DOHH2 (cell line): ENCODE data around the gene DYRK1A.

Experiments
- H3F3A ChIP-seq: fragments of 200-600 bp; sonication (generic), shearing (Covaris generic); 2 replicates; pipeline ENCODE4 v1.6.0; 2016; ENCODE audit warnings: antibody characterized with exemption, mild to moderate bottlenecking; ENCODE audit not compliant: control insufficient read depth, insufficient read depth
- H3K27ac ChIP-seq: fragments of 200-600 bp; sonication (generic); 2 replicates; pipeline ENCODE4 v1.5.1; 2014; ENCODE audit warnings: low read depth, mild to moderate bottlenecking, low read length, moderate library complexity
- H3K27me3 ChIP-seq: fragments of 200-600 bp; sonication (generic); 2 replicates; pipeline ENCODE4 v1.6.1; 2014; ENCODE audit warnings: mild to moderate bottlenecking, low read length, mixed read lengths; ENCODE audit not compliant: control insufficient read depth
- H3K36me3 ChIP-seq: fragments of 200-600 bp; sonication (generic); 2 replicates; pipeline ENCODE4 v1.6.1; 2014; ENCODE audit warnings: mild to moderate bottlenecking, low read length, moderate library complexity, mixed read lengths; ENCODE audit not compliant: control insufficient read depth
- H3K4me1 ChIP-seq: fragments of 200-600 bp; sonication (generic); 2 replicates; pipeline ENCODE4 v1.6.1; 2014; ENCODE audit warnings: mild to moderate bottlenecking, low read length, mixed read lengths; ENCODE audit not compliant: control insufficient read depth
- H3K4me2 ChIP-seq: fragments of 200-600 bp; sonication (generic); 2 replicates; pipeline ENCODE4 v1.6.0; 2014; ENCODE audit warnings: mild to moderate bottlenecking, low read length, moderate library complexity
- H3K4me3 ChIP-seq: fragments of 200-600 bp; sonication (generic); 2 replicates; pipeline ENCODE4 v1.5.1; 2014; ENCODE audit warnings: mild to moderate bottlenecking, low read length, mixed read lengths
- H3K79me2 ChIP-seq: fragments of 200-600 bp; sonication (generic); 2 replicates; pipeline ENCODE4 v1.6.1; 2014; ENCODE audit warnings: mild to moderate bottlenecking, low read length, mixed read lengths; ENCODE audit not compliant: control insufficient read depth
- H3K9me2 ChIP-seq: fragments of 200-600 bp; sonication (generic); replicated peaks from 2 replicates; pipeline ENCODE4 v1.6.1; 2014; ENCODE audit warnings: mild to moderate bottlenecking, low read length, mixed read lengths; ENCODE audit not compliant: control insufficient read depth
- H3K9me3 ChIP-seq: fragments of 200-600 bp; sonication (generic); 2 replicates; pipeline ENCODE4 v1.6.1; 2014; ENCODE audit warnings: antibody characterized with exemption, low read length, mixed read lengths; ENCODE audit not compliant: control insufficient read depth, insufficient read depth
- H4K20me1 ChIP-seq: fragments of 200-600 bp; sonication (generic); 2 replicates; pipeline ENCODE4 v1.6.0; 2014; ENCODE audit warnings: low read depth, mild to moderate bottlenecking, antibody characterized with exemption, low read length, moderate library complexity; ENCODE audit not compliant: control insufficient read depth, insufficient read depth
- EZH2phosphoT487 ChIP-seq: fragments of 200-600 bp; sonication (generic); IDR thresholded peaks from 2 replicates; pipeline ENCODE4 v1.6.1; 2017; ENCODE audit warnings: borderline replicate concordance, mild to moderate bottlenecking, antibody characterized with exemption, low read length, moderate library complexity, mixed read lengths
- TF ChIP-seq, protein P1 (sequence below): fragments of 200-600 bp; sonication (generic); IDR thresholded peaks from one replicate; pipeline ENCODE4 v1.5.1; 2014; ENCODE audit warnings: antibody characterized with exemption, mild to moderate bottlenecking, low read depth, low read length; ENCODE audit not compliant: poor library complexity, severe bottlenecking

DYRK1A gene

DNA sequence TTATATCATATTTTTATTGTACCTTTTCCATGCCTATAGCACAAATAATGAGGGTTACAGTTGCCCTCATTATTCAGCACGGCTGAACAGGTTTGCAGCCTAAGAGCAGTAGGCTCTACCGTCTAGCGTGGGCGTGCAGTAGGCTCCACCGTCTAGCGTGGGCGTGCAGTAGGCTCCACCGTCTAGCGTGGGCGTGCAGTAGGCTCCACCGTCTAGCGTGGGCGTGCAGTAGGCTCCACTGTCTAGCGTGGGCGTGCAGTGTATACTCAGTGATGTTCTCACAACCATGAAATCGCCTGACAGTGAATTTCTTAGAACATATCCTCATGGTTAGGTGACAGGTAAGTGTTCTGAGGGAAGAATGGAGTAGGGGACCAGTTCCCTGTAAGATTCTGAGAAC is 84.9 kb downstream of the DYRK1A start:
- Histone ChIP-seq H3K27ac (no peak overlapping the region), H3K4me3 (no peak overlapping the region), H3K4me1 (peaks cover 4% of the 10 kb centered on the region; the same call in 1 of the 2 replicates), H3K9me2 (no peaks in the 10 kb centered on the region), H3K27me3 (no peaks in the 10 kb centered on the region), H3K36me3 (peaks cover 19% of the 10 kb centered on the region; the same call in 1 of the 2 replicates), H3K4me2 (no peak overlapping the region), H3F3A (peaks cover 2% of the 10 kb centered on the region; the same call in 1 of the 2 replicates), H4K20me1 (peaks cover 28% of the 10 kb centered on the region), H3K79me2 (peaks cover 97% of the 10 kb centered on the region), H3K9me3 (no peaks in the 10 kb centered on the region)
- TF ChIP-seq, protein P1, sequence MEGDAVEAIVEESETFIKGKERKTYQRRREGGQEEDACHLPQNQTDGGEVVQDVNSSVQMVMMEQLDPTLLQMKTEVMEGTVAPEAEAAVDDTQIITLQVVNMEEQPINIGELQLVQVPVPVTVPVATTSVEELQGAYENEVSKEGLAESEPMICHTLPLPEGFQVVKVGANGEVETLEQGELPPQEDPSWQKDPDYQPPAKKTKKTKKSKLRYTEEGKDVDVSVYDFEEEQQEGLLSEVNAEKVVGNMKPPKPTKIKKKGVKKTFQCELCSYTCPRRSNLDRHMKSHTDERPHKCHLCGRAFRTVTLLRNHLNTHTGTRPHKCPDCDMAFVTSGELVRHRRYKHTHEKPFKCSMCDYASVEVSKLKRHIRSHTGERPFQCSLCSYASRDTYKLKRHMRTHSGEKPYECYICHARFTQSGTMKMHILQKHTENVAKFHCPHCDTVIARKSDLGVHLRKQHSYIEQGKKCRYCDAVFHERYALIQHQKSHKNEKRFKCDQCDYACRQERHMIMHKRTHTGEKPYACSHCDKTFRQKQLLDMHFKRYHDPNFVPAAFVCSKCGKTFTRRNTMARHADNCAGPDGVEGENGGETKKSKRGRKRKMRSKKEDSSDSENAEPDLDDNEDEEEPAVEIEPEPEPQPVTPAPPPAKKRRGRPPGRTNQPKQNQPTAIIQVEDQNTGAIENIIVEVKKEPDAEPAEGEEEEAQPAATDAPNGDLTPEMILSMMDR, result no peak
- no peak for TF ChIP-seq EZH2phosphoT487

DNA sequence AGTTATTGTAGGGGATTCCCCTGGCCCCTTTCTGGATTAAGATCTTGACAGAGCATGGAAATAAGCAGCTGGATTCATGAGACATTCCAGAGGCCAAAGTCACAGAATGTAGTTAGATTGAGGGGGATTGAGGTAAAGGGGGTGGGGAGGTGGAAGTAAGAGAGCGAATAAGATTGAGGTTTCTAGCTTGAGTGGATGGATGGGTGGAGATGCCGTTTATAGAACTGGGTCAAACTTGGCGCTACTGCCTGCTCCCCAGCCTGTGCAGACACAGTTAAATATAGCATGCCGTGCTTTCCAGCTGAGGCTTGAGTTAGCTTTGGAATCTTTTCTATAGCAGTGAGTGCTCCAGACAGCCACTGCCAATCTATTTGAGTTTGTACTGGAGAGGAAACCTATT is 85.7 kb downstream of the DYRK1A start:
- H3K9me3 ChIP-seq, result no peaks in the 10 kb centered on the region
- H3K9me2 ChIP-seq, result no peaks in the 10 kb centered on the region
- H3K4me2 ChIP-seq, result no peak overlapping the region
- peaks cover 15% of the 10 kb centered on the region; the same call in 1 of the 2 replicates for H3K36me3 ChIP-seq
- H3K79me2 ChIP-seq, result peaks cover 97% of the 10 kb centered on the region
- no peak overlapping the region for H3K4me3 ChIP-seq
- H3K27ac ChIP-seq, result no peak overlapping the region
- no peak for TF ChIP-seq EZH2phosphoT487
- TF ChIP-seq, protein P1, result no peak
- peaks cover 4% of the 10 kb centered on the region; the same call in 1 of the 2 replicates for H3K4me1 ChIP-seq
- H3K27me3 ChIP-seq, result no peaks in the 10 kb centered on the region
- H3F3A ChIP-seq, result peaks cover 2% of the 10 kb centered on the region; the same call in 1 of the 2 replicates
- peaks cover 25% of the 10 kb centered on the region for H4K20me1 ChIP-seq

DNA sequence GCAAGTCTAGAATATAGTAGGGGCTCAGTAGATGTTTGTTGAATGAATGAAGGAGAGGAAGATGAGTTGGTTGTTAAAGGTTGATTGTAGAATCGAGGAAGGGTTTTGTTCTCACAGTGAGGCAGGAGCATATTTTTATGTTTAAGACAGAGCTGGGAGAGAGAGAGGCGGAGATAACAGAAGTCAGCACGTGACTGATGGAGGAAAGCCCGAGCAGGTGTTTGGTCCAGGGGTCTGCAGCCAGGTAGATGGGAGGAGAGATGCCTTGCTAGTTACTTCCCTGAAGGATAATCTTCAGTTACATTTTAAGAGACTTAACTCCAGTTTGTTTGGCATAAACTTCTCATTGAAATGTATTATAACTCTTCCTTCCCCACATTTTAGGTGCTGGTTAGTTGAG is 86.8 kb downstream of the DYRK1A start:
- no peak overlapping the region for H3K4me3 ChIP-seq
- peaks cover 29% of the 10 kb centered on the region for H4K20me1 ChIP-seq
- H3K4me2 ChIP-seq, result no peak overlapping the region
- peaks cover 11% of the 10 kb centered on the region; the same call in 1 of the 2 replicates for H3K36me3 ChIP-seq
- H3K27ac ChIP-seq, result no peak overlapping the region
- H3F3A ChIP-seq, result peaks cover 2% of the 10 kb centered on the region; the same call in 1 of the 2 replicates
- H3K9me3 ChIP-seq, result no peaks in the 10 kb centered on the region
- H3K4me1 ChIP-seq, result peaks cover 4% of the 10 kb centered on the region; the same call in 1 of the 2 replicates
- H3K79me2 ChIP-seq, result peaks cover 97% of the 10 kb centered on the region
- no peaks in the 10 kb centered on the region for H3K9me2 ChIP-seq
- no peaks in the 10 kb centered on the region for H3K27me3 ChIP-seq
- no peak for TF ChIP-seq EZH2phosphoT487
- TF ChIP-seq, protein P1, result no peak
